Superior temporal gyrus (tissue), 1 donor: ENCODE measurements around the gene SMTNL2.
"Not testable (repeated sequence)": the region's sequence is repeated elsewhere in the genome, so short reads cannot be mapped to it uniquely, and the experiment has no call there.

Experiments used
- DNase-seq: peaks from one replicate; pipeline ENCODE4 v3.0.0-alpha.2; 2016; ENCODE audit errors: extremely low spot score

SMTNL2 gene

GRCh38 chr17:4585638-4585994 is 1.3 kb downstream of the SMTNL2 start:
- no peak for DNase-seq

GRCh38 chr17:4586043-4586442 is 1.7 kb downstream of the SMTNL2 start:
- DNase-seq: no peak

- no peak for DNase-seq
Observed at GRCh38 chr17:4587195-4587594, 2.9 kb downstream of the SMTNL2 start.

GRCh38 chr17:4587803-4588202 is 3.5 kb downstream of the SMTNL2 start:
- no peak for DNase-seq

GRCh38 chr17:4588391-4588790 is 4.1 kb downstream of the SMTNL2 start:
- DNase-seq: no peak

GRCh38 chr17:4588898-4589625 is 4.7 kb downstream of the SMTNL2 start:
- no peak for DNase-seq

GRCh38 chr17:4590042-4590441 is 5.7 kb downstream of the SMTNL2 start:
- DNase-seq: not testable (repeated sequence)

GRCh38 chr17:4590981-4591453 is 6.7 kb downstream of the SMTNL2 start:
- no peak for DNase-seq

- DNase-seq: no peak
Observed at GRCh38 chr17:4591529-4591928, 7.2 kb downstream of the SMTNL2 start.

GRCh38 chr17:4592240-4593005 is 8.1 kb downstream of the SMTNL2 start:
- DNase-seq: no peak

GRCh38 chr17:4593021-4593421 is 8.7 kb downstream of the SMTNL2 start:
- DNase-seq: no peak

GRCh38 chr17:4594406-4594805 is 10.1 kb downstream of the SMTNL2 start:
- DNase-seq: no peak

GRCh38 chr17:4594931-4595684 is 10.8 kb downstream of the SMTNL2 start:
- DNase-seq: no peak

- not testable (repeated sequence) for DNase-seq
Observed at GRCh38 chr17:4595685-4596342, 11.5 kb downstream of the SMTNL2 start.

- DNase-seq: no peak
Observed at GRCh38 chr17:4596636-4597380, 12.5 kb downstream of the SMTNL2 start.

GRCh38 chr17:4597975-4598374 is 13.6 kb downstream of the SMTNL2 start:
- DNase-seq: no peak

- no peak for DNase-seq
Observed at GRCh38 chr17:4598776-4599504, 14.6 kb downstream of the SMTNL2 start.

- DNase-seq: no peak
Observed at GRCh38 chr17:4599505-4600281, 15.4 kb downstream of the SMTNL2 start.

GRCh38 chr17:4600563-4600962 is 16.2 kb downstream of the SMTNL2 start:
- DNase-seq: no peak

- no peak for DNase-seq
Observed at GRCh38 chr17:4601326-4601725, 17.0 kb downstream of the SMTNL2 start.
